ENCODE results near the gene NAA20. TPM values are rescaled to one million over a fixed set of nuclear protein-coding genes. Genes with fewer than 3 reads are reported as not detected.

The NAA20 gene
- total and polyA plus RNA-seq, 9 of the 15 experiments (the other 6 are each of a cell fraction or from before 2014, with no cell fraction given) = 51.4 to 361 (median 84.6) TPM

- TF ChIP-seq MAX (CRISPR knock-in tag; IDR thresholded peaks at IDR 0.05) = no peak
Measured at GRCh38 chr20:19981031-19981451, 36.1 kb upstream of the NAA20 start (continued).

GRCh38 chr20:19986419-19986818, 30.7 kb upstream of the NAA20 start:
- Histone ChIP-seq H3K27ac (ENCODE audit: extremely low read depth, low read depth, low read length) (no peak overlapping the region), H3K9me3 (replicated peaks; ENCODE audit: control insufficient read depth, insufficient read depth, low read depth, low read length) (no peaks in the 10 kb centered on the region), H3K9ac (ENCODE audit: insufficient read depth in 1 of 2, low read depth in 2 of 2, low read length in 2 of 2) (no peak overlapping the region), H3K4me3 (no peak overlapping the region), H3K27me3 (ENCODE audit: control insufficient read depth in 2 of 2, insufficient read depth in 2 of 2, low read length in 2 of 2) (peaks cover 7 to 8% of the 10 kb centered on the region in 2 experiments; a peak in 3 of 5 replicates), H3K4me2 (ENCODE audit: insufficient read depth, low read length) (no peak overlapping the region), H3K9me1 (ENCODE audit: control insufficient read depth, insufficient read depth, low read length) (no peaks in the 10 kb centered on the region), H4K20me1 (replicated peaks; ENCODE audit: control insufficient read depth, insufficient read depth, low read length) (no peaks in the 10 kb centered on the region), H3K4me1 (replicated peaks in 1 of 2; ENCODE audit: control insufficient read depth in 2 of 2, insufficient read depth in 2 of 2, low read length in 2 of 2) (no peaks in the 10 kb centered on the region), H3K36me3 (ENCODE audit: control insufficient read depth, insufficient read depth, low read length) (no peaks in the 10 kb centered on the region), H2AFZ (ENCODE audit: low read depth, low read length) (no peak overlapping the region), H3K79me2 (ENCODE audit: control insufficient read depth, insufficient read depth, low read length) (no peaks in the 10 kb centered on the region)
- ATAC-seq = no peak
- 0% methylated on average over 5 of the region's 6 CpGs for WGBS (ENCODE audit: insufficient coverage, low coverage, missing lambda C conversion rate)
- no TSS peak for BruUV-seq (replicated peaks)
- CTCF ChIA-PET (ENCODE audit: low intra/inter-chr PET ratio) = no interaction called here
- no peak for DNase-seq (ENCODE audit: extremely low read depth in 1 of 4, low spot score in 3 of 4)
- POLR2A ChIA-PET = interaction anchor here (1.0 kb wide), 1 partner anchor 11 kb away, joined by 3 read pairs; no protein-coding TSS in a partner anchor
- TF ChIP-seq ZFP91 (CRISPR knock-in tag; IDR thresholded peaks at IDR 0.05) (no peak), THAP12 (CRISPR knock-in tag; IDR thresholded peaks at IDR 0.05) (no peak), YBX1 (IDR thresholded peaks at IDR 0.05) (no peak), ZNF217 (CRISPR knock-in tag; IDR thresholded peaks at IDR 0.05) (no peak), NR2C1 (IDR thresholded peaks at IDR 0.05) (no peak), NR2C1 (tag; IDR thresholded peaks at IDR 0.05) (no peak)
- intact Hi-C loops (cut with micrococcal nuclease) (no loop called here), in situ Hi-C loops (cut with MboI) (no loop called here)
- FAIRE-seq = no peak

Measured in K562 (cell line).